Medulla oblongata (tissue), 1 donor: ENCODE data around the gene RMND5B.
"Not testable (repeated sequence)": the region's sequence is repeated elsewhere in the genome, so short reads cannot be mapped to it uniquely, and the experiment has no call there.

ENCODE experiments used
- DNase-seq: peaks from one replicate; pipeline ENCODE4 v3.0.0-alpha.2; 2015; ENCODE audit errors: extremely low spot score

RMND5B gene

GRCh38 chr5:178170455-178170854 lies 39.6 kb downstream of the RMND5B start:
- no peak for DNase-seq

GRCh38 chr5:178174456-178174855 lies 43.6 kb downstream of the RMND5B start:
- DNase-seq, result no peak

- no peak for DNase-seq
These were observed 46.0 kb downstream of the RMND5B start for GRCh38 chr5:178176791-178177190.

- DNase-seq, result no peak
These were observed 46.8 kb downstream of the RMND5B start for GRCh38 chr5:178177569-178177968.

GRCh38 chr5:178180141-178180863 lies 49.5 kb downstream of the RMND5B start:
- no peak for DNase-seq

- DNase-seq, result no peak
These were observed 51.5 kb downstream of the RMND5B start for GRCh38 chr5:178182158-178182876.

GRCh38 chr5:178186427-178186826 lies 55.6 kb downstream of the RMND5B start:
- DNase-seq, result no peak

- no peak for DNase-seq
These were observed 56.2 kb downstream of the RMND5B start, which contains the start of gene GMCL2 for GRCh38 chr5:178187014-178187413. TSS of gene GMCL2 (minus strand) at chr5:178187371. CDS start at chr5:178187299, 72 bp downstream.

- no peak for DNase-seq
These were observed 58.6 kb downstream of the RMND5B start for GRCh38 chr5:178189433-178189832.

GRCh38 chr5:178191661-178192060 lies 60.8 kb downstream of the RMND5B start:
- no peak for DNase-seq

GRCh38 chr5:178192244-178192643 lies 61.4 kb downstream of the RMND5B start:
- no peak for DNase-seq

GRCh38 chr5:178192787-178193186 lies 62.0 kb downstream of the RMND5B start:
- DNase-seq, result no peak

GRCh38 chr5:178193251-178193809 lies 62.5 kb downstream of the RMND5B start:
- DNase-seq, result no peak

GRCh38 chr5:178194026-178194425 lies 63.2 kb downstream of the RMND5B start:
- no peak for DNase-seq

- no peak for DNase-seq
These were observed 65.5 kb downstream of the RMND5B start for GRCh38 chr5:178196281-178196812.

- no peak for DNase-seq
These were observed 66.2 kb downstream of the RMND5B start for GRCh38 chr5:178196986-178197385.

- not testable (repeated sequence) for DNase-seq
These were observed 67.3 kb downstream of the RMND5B start for GRCh38 chr5:178198151-178198550.

GRCh38 chr5:178198706-178199105 lies 67.9 kb downstream of the RMND5B start:
- no peak for DNase-seq

- no peak for DNase-seq
These were observed 69.0 kb downstream of the RMND5B start for GRCh38 chr5:178199581-178200434.
